IMR-90 (cell line): ENCODE measurements around the gene WWP2. TPM values are rescaled to one million over a fixed set of nuclear protein-coding genes. Genes with fewer than 3 reads are reported as not detected.

Experiments
- ATAC-seq: fragments of 200-7000 bp; cut with Tn5 transposase; 2 replicates; pipeline ENCODE4 v1.9.1; 2020; ENCODE audit warnings: low read depth, mild to moderate bottlenecking, moderate library complexity
- BruUV-seq: library from RNA; stranded (reverse); fragments of 400-500 nt; replicated peaks from 2 replicates; lab custom pipeline; 2021; lab: Mats Ljungman, UMichigan
- CTCF ChIA-PET: fragments of 300-600 bp; formaldehyde crosslinking; extraction: SDS; loops from one replicate; lab custom pipeline; 2021; ENCODE audit warnings: antibody characterized with exemption; lab: Yijun Ruan, JAX
- POLR2A ChIA-PET: fragments of 300-600 bp; sonication (Branson Sonifier 250); formaldehyde crosslinking; loops from one replicate; lab custom pipeline; 2022; ENCODE audit warnings: antibody characterized with exemption; ENCODE audit not compliant: unreplicated experiment; lab: Charles Lee
- DNase-seq: peaks from one replicate; pipeline ENCODE4 v3.0.0; 2013
- H2AFZ ChIP-seq: replicated peaks from 2 replicates; pipeline ENCODE3; 2013; ENCODE audit warnings: low read length, mild to moderate bottlenecking; ENCODE audit not compliant: poor library complexity
- H2AK5ac ChIP-seq: 2 replicates; pipeline ENCODE4 v1.6.1; 2013; ENCODE audit warnings: low read depth, low read length, inconsistent platforms
- H2AK9ac ChIP-seq: replicated peaks from 2 replicates; pipeline ENCODE3; 2013; ENCODE audit warnings: mild to moderate bottlenecking, low read depth, low read length, moderate library complexity; ENCODE audit not compliant: poor library complexity
- H2BK120ac ChIP-seq: 2 replicates; pipeline ENCODE4 v1.6.1; 2013; ENCODE audit warnings: low read depth, low read length, inconsistent platforms
- H2BK15ac ChIP-seq: 3 replicates; pipeline ENCODE4 v1.6.1; 2013; ENCODE audit warnings: low read depth, low read length, inconsistent platforms
- H2BK20ac ChIP-seq: 2 replicates; pipeline ENCODE4 v1.6.1; 2013; ENCODE audit warnings: low read depth, mild to moderate bottlenecking, inconsistent platforms, low read length, moderate library complexity
- H2BK5ac ChIP-seq: 2 replicates; pipeline ENCODE4 v1.6.1; 2013; ENCODE audit warnings: mild to moderate bottlenecking, low read depth, low read length, inconsistent platforms; ENCODE audit not compliant: poor library complexity, severe bottlenecking
- H3K14ac ChIP-seq: replicated peaks from 2 replicates; pipeline ENCODE4 v1.6.1; 2013; ENCODE audit warnings: low read depth, low read length, inconsistent platforms
- H3K18ac ChIP-seq: 2 replicates; pipeline ENCODE4 v1.6.1; 2013; ENCODE audit warnings: low read depth, low read length, control low read depth
- H3K23ac ChIP-seq: 2 replicates; pipeline ENCODE4 v1.6.1; 2013; ENCODE audit warnings: low read depth, low read length, inconsistent platforms
- H3K27ac ChIP-seq: 2 replicates; pipeline ENCODE4 v1.5.1; 2013; ENCODE audit warnings: mild to moderate bottlenecking, control low read depth, low read length; ENCODE audit not compliant: insufficient read depth
- H3K27me3 ChIP-seq: 2 replicates; pipeline ENCODE4 v1.6.1; 2013; ENCODE audit warnings: low read length; ENCODE audit not compliant: control insufficient read depth, insufficient read depth
- H3K36me3 ChIP-seq: 2 replicates; pipeline ENCODE4 v1.6.1; 2013; ENCODE audit warnings: low read length, mixed read lengths; ENCODE audit not compliant: control insufficient read depth, insufficient read depth
- H3K4ac ChIP-seq: 2 replicates; pipeline ENCODE4 v1.6.1; 2013; ENCODE audit warnings: low read depth, low read length, inconsistent platforms
- H3K4me1 ChIP-seq: 2 replicates; pipeline ENCODE4 v1.6.1; 2013; ENCODE audit warnings: low read length, mixed read lengths; ENCODE audit not compliant: control insufficient read depth, insufficient read depth
- H3K4me2 ChIP-seq: 2 replicates; pipeline ENCODE4 v1.6.1; 2013; ENCODE audit warnings: low read depth, mild to moderate bottlenecking, control low read depth, low read length, moderate library complexity
- H3K4me3 ChIP-seq: 2 replicates; pipeline ENCODE4 v1.5.1; 2013; ENCODE audit warnings: low read depth, mild to moderate bottlenecking, control low read depth, low read length, moderate library complexity; ENCODE audit not compliant: insufficient read depth
- H3K56ac ChIP-seq: 2 replicates; pipeline ENCODE4 v1.6.1; 2013; ENCODE audit warnings: low read length, inconsistent platforms; ENCODE audit not compliant: insufficient read depth; ENCODE audit errors: extremely low read depth
- H3K79me1 ChIP-seq, 2 experiments: 2 replicates each; pipeline ENCODE4 v1.6.1; 2013; ENCODE audit warnings: low read length in 2 of 2, inconsistent platforms in 1 of 2, low read depth in 1 of 2
- H3K9ac ChIP-seq: 2 replicates; pipeline ENCODE4 v1.6.1; 2013; ENCODE audit warnings: low read depth, low read length, control low read depth
- H3K9me1 ChIP-seq: 2 replicates; pipeline ENCODE4 v1.6.1; 2013; ENCODE audit warnings: low read length, inconsistent platforms; ENCODE audit not compliant: insufficient read depth
- H3K9me3 ChIP-seq: 2 replicates; pipeline ENCODE4 v1.6.1; 2013; ENCODE audit warnings: low read length; ENCODE audit not compliant: control insufficient read depth, insufficient read depth
- H4K20me1 ChIP-seq: 2 replicates; pipeline ENCODE4 v1.6.1; 2013; ENCODE audit warnings: low read length, inconsistent platforms; ENCODE audit not compliant: insufficient read depth
- H4K5ac ChIP-seq: 2 replicates; pipeline ENCODE4 v1.6.1; 2013; ENCODE audit warnings: mild to moderate bottlenecking, low read depth, low read length, control low read depth
- H4K8ac ChIP-seq, 2 experiments: 2 replicates each; pipeline ENCODE4 v1.6.1; 2013; ENCODE audit warnings: low read depth in 2 of 2, low read length in 2 of 2, control low read depth in 1 of 2, inconsistent platforms in 1 of 2
- H4K91ac ChIP-seq: 2 replicates; pipeline ENCODE4 v1.6.1; 2013; ENCODE audit warnings: low read depth, low read length, inconsistent platforms; ENCODE audit not compliant: insufficient read depth
- BHLHE40 ChIP-seq: fragments of 150-350 bp; IDR thresholded peaks from 2 replicates; pipeline ENCODE4 v1.6.1; 2016; ENCODE audit warnings: mild to moderate bottlenecking, low read depth, low read length
- CHD1 ChIP-seq: IDR thresholded peaks from 2 replicates; pipeline ENCODE4 v1.6.1; 2012; ENCODE audit warnings: low read depth, low read length, improper control_type of control experiment
- CTCF ChIP-seq: conservative IDR thresholded peaks from 2 replicates; pipeline ENCODE4 v1.5.1; 2012; ENCODE audit warnings: mild to moderate bottlenecking, low read depth, low read length, improper control_type of control experiment
- ELK1 ChIP-seq: fragments of 150-350 bp; IDR thresholded peaks from 2 replicates; pipeline ENCODE4 v1.6.1; 2016; ENCODE audit warnings: low read depth, mild to moderate bottlenecking, low read length, moderate library complexity, borderline replicate concordance
- MAZ ChIP-seq: IDR thresholded peaks from 2 replicates; pipeline ENCODE4 v1.6.1; 2012; ENCODE audit warnings: low read depth, mild to moderate bottlenecking, low read length, improper control_type of control experiment, moderate library complexity, borderline replicate concordance
- MXI1 ChIP-seq: IDR thresholded peaks from 2 replicates; pipeline ENCODE4 v1.6.1; 2012; ENCODE audit warnings: low read depth, mild to moderate bottlenecking, low read length, moderate library complexity, borderline replicate concordance
- NFE2L2 ChIP-seq: fragments of 150-350 bp; IDR thresholded peaks from 2 replicates; pipeline ENCODE4 v1.6.1; 2016; ENCODE audit warnings: low read depth, mild to moderate bottlenecking, low read length
- RCOR1 ChIP-seq: IDR thresholded peaks from 2 replicates; pipeline ENCODE4 v1.6.1; 2012; ENCODE audit warnings: mild to moderate bottlenecking, low read length, improper control_type of control experiment; ENCODE audit not compliant: insufficient replicate concordance
- SMC3 ChIP-seq: fragments of 150-350 bp; IDR thresholded peaks from 2 replicates; pipeline ENCODE4 v1.6.1; 2016; ENCODE audit warnings: low read depth, mild to moderate bottlenecking, antibody characterized with exemption, low read length, moderate library complexity
- WGBS, 2 experiments: methylation state at CpG; one replicate each; pipeline versions ENCODE4 v1.1.5 to v1.1.7; 2013; ENCODE audit warnings: missing lambda C conversion rate in 2 of 2; ENCODE audit not compliant: insufficient read length in 1 of 2; ENCODE audit errors: extremely low coverage in 2 of 2; 5-methylcytosine and 5-hydroxymethylcytosine counted together
- dilution Hi-C: fragments of 300-500 bp; cut with HindIII; formaldehyde crosslinking; loops from one replicate; pipeline ENCODE4 v1.14.3; 2018; ENCODE audit warnings: low sequenced_read_pairs; ENCODE audit not compliant: unreplicated experiment
- in situ Hi-C: fragments of 300-500 bp; cut with MboI; formaldehyde crosslinking; loops from 3 replicates; pipeline ENCODE4 v1.14.3; 2019; ENCODE audit warnings: low sequenced_read_pairs, inconsistent platforms, mixed read lengths
- intact Hi-C: fragments of 100-400 bp; cut with micrococcal nuclease; formaldehyde crosslinking; loops from 2 replicates; pipeline ENCODE4 v1.10.0; 2022
- polyA plus RNA-seq, 3 experiments: library from polyadenylated mRNA; depleted of rRNA; stranded (reverse); fragments of >200 nt; gene quantifications; 2 replicates each; pipeline ENCODE4 v1.2.3, GENCODE V29; 2012; ENCODE audit warnings: low replicate concordance in 1 of 3
- total RNA-seq: library from RNA; depleted of rRNA; stranded (reverse); fragments of >200 nt; gene quantifications from 2 replicates; pipeline ENCODE4 v1.2.3, GENCODE V29; 2012

WWP2 gene
- total and polyA plus RNA-seq, 2 of the 4 experiments (the other 2 are of a cell fraction): 12.7 to 13.7 TPM

GRCh38 chr16:69860233-69861231 lies 98.4 kb downstream of the WWP2 start:
- POLR2A ChIA-PET: no interaction called here

More at GRCh38 chr16:69860233-69861231, 98.4 kb downstream of the WWP2 start:
- BruUV-seq: no TSS peak
- H2BK120ac ChIP-seq: no peak overlapping the region
- H3K4me1 ChIP-seq: peaks cover 3% of the 10 kb centered on the region; the same call in 1 of the 2 replicates
- no peak overlapping the region for H3K14ac ChIP-seq
- peaks cover 4% of the 10 kb centered on the region; the same call in 1 of the 2 replicates for H3K9me1 ChIP-seq
- H3K27ac ChIP-seq: no peak overlapping the region
- no peak overlapping the region for H3K4me2 ChIP-seq
- H3K4me3 ChIP-seq: no peak overlapping the region
- in situ Hi-C loops: no loop called here
- H2AK9ac ChIP-seq: peak overlapping the region; percentile 23
- CTCF ChIA-PET: interaction anchor here (0.8 to 1.2 kb wide), 2 partner anchors 12 to 26 kb away, joined by 6 to 8 read pairs; no protein-coding TSS in a partner anchor
- peak overlapping the region; percentile 27; the same call in 1 of the 2 replicates for H3K4ac ChIP-seq
- H3K18ac ChIP-seq: no peak overlapping the region
- no peaks in the 10 kb centered on the region for H3K9me3 ChIP-seq
- no peaks in the 10 kb centered on the region for H3K27me3 ChIP-seq
- no peak for DNase-seq
- intact Hi-C loops: loop anchor here (5.0 kb wide), 1 partner anchor 57 kb away; no protein-coding TSS in a partner anchor
- TF ChIP-seq SMC3: no peak
- no peak for TF ChIP-seq ELK1
- TF ChIP-seq RCOR1: no peak
- TF ChIP-seq MXI1: no peak
- no peak for TF ChIP-seq CTCF
- TF ChIP-seq BHLHE40: no peak
- TF ChIP-seq CHD1: no peak
- TF ChIP-seq MAZ: no peak
- TF ChIP-seq NFE2L2: no peak
- no peak overlapping the region for H3K23ac ChIP-seq
- dilution Hi-C loops: no loop called here
- H3K36me3 ChIP-seq: peaks cover 2% of the 10 kb centered on the region; the same call in 1 of the 2 replicates
- peak overlapping the region; percentile 7; the same call in 1 of the 2 replicates for H2AK5ac ChIP-seq
- no peak overlapping the region for H2BK15ac ChIP-seq
- H4K20me1 ChIP-seq: no peaks in the 10 kb centered on the region
- H2BK20ac ChIP-seq: no peak overlapping the region
- H4K5ac ChIP-seq: no peak overlapping the region
- no peak overlapping the region for H3K9ac ChIP-seq
- H2BK5ac ChIP-seq: no peak overlapping the region
- peaks cover 0 to 5% of the 10 kb centered on the region in 2 experiments; a peak in 1 of 4 replicates for H3K79me1 ChIP-seq
- ATAC-seq: no peak
- H3K56ac ChIP-seq: no peak overlapping the region
- WGBS, 2 experiments: no CpG with 5 or more reads among the region's 9 CpGs
- no peak overlapping the region for H4K8ac ChIP-seq
- no peak overlapping the region for H2AFZ ChIP-seq
- no peak overlapping the region for H4K91ac ChIP-seq
